Measurements from ENCODE around the gene ALLC.

- TF ChIP-seq CTCF (IDR thresholded peaks at IDR 0.05; ENCODE audit: borderline replicate concordance, extremely low read depth, low read length, poor library complexity, severe bottlenecking): no peak
- TF ChIP-seq EZH2 (IDR thresholded peaks at IDR 0.05; ENCODE audit: borderline replicate concordance, low read depth, low read length, severe bottlenecking): no peak
Measured at GRCh38 chr2:3712831-3713503, 55.0 kb downstream of the ALLC start.
